Measurements from ENCODE around the gene MLF2. TPM values are rescaled to one million over a fixed set of nuclear protein-coding genes. Genes with fewer than 3 reads are reported as not detected.

Gene MLF2
- total RNA-seq, 1 donor from 2014 or later = 116 TPM

DNA sequence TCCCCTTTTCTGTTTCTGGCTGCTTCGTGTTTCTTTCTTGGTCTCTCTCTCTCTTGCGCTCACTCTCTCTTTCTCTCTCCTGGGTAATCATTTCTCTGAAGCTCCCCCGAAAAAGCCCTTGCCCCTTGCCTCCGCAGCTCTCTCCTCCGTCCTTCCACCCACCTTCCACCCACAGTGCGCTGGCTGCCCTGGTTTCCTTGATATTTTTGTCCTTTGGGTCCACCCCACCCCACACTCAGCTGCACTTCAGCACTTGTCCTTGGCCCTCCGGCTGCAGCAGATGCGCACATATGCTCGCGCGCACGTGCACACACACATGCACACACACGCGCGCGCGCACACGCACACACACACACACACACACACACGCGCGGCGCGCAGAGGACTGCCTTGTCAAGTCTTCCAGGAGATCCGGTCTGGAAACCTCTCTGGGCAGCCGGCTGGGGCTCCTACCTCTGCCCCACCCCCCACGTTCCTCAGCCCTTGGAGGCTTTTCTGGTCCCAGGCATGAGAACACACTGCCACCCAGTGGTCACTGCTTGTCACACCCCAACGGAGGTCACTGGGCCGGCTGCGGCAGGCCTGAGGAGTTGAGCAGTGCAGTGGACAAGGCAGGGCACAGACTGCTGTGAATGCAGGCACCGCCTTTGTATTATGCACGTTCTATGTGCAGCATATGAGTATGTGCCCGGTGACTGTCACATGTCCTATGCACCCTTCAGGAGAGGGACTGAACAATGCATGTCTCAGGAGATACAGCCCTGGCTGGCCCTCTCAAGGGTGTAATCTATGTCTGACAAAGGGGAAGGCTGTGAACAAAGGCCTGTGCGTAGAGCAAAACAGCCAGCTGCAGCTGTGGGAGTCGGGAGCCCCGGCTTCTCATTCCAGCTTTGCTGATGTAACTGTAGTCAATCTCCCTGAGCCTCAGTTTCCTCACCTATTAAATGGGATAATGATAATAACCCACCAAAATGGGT lies 25.9 kb upstream of the MLF2 start:
- intact Hi-C loops (cut with micrococcal nuclease) = loop anchor here (1.0 kb wide), 5 partner anchors 13 to 162 kb away; partner anchors contain the start of genes ING4, MLF2 and PTMS

DNA sequence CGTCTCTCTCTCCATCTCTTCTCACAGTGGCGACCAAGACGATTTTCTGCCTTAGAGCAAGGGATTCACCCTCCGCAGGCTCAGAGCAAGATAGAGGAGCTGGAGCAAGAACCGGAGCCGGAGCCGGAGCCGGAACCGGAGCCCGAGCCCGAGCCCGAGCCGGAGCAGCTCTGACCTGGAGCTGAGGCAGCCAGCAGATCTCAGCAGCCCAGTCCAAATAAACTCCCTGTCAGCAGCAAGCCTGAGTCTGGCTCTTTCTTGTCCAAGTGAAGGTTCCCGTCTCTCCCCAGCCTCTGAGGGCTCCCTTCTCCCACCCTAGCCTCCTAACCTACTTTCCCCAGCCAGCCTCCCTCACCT lies 25.3 kb upstream of the MLF2 start:
- intact Hi-C loops (cut with micrococcal nuclease) = no loop called here

DNA sequence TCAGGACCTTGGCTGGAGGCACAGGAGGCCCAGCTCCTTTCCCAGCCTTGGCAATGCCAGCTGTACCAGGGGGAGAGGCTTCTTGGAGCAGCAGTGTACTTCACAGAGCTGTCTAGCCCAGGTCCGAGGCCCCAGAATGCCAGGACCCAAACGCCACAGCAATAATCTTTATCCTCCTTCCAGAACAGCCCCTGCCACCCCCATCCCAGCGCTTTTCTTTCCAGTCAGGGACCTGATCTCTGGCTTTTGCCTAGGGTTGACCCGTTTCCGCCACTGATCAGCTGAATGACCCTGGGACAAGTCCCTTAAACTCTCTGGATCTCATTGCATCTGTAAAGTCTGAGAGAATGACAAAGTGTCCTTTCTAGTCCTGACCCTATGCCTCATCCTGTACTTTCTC lies 24.4 kb upstream of the MLF2 start:
- intact Hi-C loops (cut with micrococcal nuclease) = no loop called here

DNA sequence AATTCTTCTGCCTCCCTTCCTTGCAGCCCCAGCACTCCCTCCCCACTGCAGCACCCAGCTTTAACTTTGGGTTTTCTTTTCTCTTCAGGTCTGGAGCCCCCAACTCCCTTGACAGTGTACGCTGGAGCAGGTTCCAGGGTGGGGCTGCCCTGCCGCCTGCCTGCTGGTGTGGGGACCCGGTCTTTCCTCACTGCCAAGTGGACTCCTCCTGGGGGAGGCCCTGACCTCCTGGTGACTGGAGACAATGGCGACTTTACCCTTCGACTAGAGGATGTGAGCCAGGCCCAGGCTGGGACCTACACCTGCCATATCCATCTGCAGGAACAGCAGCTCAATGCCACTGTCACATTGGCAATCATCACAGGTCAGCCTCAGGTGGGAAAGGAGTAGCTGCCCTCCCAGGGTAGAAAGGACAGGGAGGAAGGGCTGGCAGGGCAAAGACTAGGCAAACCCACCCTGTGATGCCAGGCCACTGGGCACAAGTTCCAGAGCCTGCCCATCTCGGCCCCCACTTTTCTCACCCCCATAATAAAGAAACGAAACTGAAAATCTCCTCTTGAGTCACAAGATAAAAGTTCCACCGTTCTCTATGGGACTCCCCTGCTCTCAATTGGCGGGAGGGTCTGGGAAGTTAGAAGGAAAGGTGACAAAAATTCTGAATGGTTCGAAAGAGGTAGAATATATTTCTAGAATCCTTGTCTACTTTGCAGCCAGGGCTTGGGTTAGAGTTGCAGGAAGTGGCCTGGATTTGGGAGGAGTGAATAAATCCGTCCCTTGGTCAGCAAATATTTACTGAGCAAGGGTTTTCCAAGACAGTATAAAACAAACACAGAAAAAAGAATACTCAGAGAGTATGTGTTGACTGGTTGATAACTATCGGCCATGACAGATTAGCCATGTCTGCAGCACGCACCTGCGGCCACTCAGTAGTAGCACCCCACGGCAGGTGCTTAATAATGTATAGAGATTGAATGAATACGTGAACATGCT lies 22.5 kb upstream of the MLF2 start:
- intact Hi-C loops (cut with micrococcal nuclease) = loop anchor here (1.0 kb wide), 1 partner anchor 9 kb away; the partner anchor contains the start of gene PTMS

DNA sequence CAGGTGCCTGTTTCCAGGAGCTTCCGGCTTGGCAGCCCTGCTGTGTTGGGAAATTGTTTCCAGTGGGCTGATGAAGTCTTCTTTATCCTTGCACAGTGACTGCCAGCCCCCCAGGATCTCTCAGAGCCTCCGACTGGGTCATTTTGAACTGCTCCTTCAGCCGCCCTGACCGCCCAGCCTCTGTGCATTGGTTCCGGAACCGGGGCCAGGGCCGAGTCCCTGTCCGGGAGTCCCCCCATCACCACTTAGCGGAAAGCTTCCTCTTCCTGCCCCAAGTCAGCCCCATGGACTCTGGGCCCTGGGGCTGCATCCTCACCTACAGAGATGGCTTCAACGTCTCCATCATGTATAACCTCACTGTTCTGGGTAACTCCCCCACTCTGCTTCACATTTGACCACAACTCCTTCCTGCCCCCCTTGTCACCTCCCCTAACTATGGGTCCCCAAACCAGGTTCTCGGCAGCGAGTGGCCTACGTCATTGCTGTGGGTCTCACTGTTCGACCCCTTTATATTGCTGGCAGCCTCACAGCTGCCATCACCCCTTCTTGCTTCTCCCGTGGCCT lies 21.6 kb upstream of the MLF2 start:
- intact Hi-C loops (cut with micrococcal nuclease) = loop anchor here (1.0 kb wide), 1 partner anchor 8 kb away; the partner anchor contains the start of gene PTMS

DNA sequence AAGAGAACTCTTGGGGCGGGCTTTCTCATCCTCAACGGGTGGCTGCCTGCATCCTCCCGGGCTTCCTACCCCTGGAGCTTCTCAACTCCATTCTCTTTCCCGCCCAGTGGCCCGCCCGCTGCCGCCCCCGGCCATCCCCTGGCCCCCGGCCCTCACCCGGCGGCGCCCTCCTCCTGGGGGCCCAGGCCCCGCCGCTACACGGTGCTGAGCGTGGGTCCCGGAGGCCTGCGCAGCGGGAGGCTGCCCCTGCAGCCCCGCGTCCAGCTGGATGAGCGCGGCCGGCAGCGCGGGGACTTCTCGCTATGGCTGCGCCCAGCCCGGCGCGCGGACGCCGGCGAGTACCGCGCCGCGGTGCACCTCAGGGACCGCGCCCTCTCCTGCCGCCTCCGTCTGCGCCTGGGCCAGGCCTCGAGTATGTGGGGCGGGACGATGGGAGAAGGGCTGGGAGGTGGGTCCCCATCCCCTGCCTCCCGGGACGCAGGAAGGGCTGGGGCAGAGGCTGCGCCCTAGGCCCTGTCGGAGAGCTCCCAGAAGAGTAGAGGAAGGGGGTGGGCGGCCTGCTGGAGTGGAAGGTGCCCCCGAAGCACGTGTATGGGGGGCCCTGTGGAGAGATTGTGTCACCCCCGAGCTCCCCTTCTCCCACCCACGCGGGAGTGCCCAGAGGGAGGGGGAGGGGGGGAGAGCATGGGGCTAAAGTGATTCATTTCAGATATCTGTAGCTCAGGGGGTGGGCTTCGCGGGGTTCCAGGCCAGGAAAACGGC lies 20.8 kb upstream of the MLF2 start:
- intact Hi-C loops (cut with micrococcal nuclease) = no loop called here

DNA sequence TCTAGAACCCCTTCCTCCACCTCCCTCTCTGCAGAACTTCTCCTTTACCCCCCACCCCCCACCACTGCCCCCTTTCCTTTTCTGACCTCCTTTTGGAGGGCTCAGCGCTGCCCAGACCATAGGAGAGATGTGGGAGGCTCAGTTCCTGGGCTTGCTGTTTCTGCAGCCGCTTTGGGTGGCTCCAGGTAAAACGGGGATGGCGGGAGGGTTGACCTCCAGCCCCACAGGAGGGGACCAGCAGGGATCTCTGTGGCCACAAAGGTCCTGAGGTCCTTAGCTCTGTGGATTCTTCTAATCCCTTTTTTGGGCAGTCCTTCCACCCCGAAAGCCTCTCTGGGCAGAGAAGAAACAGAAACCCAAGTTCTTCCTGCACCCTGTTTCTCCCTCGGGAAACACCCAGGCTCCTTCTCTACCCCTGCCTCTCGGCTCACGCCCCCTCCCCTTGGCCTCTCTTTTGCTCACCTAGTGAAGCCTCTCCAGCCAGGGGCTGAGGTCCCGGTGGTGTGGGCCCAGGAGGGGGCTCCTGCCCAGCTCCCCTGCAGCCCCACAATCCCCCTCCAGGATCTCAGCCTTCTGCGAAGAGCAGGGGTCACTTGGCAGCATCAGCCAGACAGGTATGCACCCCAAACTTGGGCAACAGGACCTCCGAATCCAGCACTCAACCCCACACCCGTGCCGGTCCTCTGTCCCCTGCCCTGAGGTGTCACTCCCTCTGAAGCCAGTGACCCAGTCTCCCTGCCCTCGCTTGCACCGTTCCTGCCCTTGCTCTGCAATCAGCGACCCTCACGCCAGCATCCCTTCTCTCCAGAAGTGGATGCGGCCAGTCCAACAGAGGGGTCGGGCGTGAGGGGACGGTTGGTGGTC lies 20.0 kb upstream of the MLF2 start:
- intact Hi-C loops (cut with micrococcal nuclease) = loop anchor here (1.0 kb wide), 1 partner anchor 7 kb away; no protein-coding TSS in a partner anchor

DNA sequence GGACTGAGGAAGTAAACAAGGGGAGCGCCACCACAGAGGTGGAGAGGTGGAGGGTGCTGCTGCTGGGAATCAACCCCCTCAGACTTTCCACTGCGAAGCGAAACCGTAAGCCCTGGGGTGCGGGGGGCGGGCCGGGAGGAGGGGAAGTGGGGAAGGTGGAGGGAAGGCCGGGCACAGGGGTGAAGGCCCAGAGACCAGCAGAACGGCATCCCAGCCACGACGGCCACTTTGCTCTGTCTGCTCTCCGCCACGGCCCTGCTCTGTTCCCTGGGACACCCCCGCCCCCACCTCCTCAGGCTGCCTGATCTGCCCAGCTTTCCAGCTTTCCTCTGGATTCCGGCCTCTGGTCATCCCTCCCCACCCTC lies 19.4 kb upstream of the MLF2 start, which contains the start of gene LAG3:
Gene LAG3, plus strand, starts transcription at position 190 of the 365 bp plus-strand sequence. CDS start 333 bp downstream, outside the sequence.
- intact Hi-C loops (cut with micrococcal nuclease) = loop anchor here (1.0 kb wide), 1 partner anchor 8 kb away; no protein-coding TSS in a partner anchor

DNA sequence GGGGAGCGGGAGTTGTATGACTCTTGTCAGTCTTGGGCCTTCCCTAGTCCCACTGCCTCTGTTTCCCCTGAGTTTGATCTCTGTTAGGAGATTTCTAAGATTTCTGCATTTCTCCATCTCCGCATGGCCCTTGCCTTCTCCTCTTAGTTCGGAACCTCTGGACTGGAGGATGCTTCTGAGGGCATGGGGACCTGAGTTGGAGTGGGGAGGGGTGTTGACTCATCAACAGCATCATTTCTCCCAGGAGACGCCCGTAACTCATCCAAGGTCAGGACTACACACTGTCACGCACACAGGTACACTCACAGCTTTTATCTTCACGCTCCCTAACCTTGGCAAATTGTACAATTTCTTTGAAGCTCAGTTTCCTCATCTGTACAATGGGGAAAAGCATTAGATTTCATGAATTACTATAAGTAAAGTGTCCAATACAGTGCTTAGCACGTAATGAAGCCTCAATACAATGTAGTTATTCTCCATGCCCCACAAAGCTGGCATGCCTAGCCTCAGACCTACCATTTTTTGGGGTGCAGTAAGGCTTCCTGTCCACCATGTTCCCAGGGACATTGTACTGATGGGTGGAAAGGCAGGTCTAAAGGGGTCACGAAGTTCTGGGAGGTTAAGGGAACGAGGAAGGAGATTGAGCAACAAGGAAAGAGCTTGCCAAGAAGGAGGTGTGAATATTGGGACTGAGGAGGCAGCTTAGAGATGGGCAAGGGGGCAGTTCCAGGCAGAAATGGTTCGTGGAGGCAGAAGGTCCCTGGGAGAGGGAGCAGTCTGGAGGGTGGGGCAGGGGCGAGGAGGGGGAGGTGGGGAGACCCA lies 18.8 kb upstream of the MLF2 start:
- intact Hi-C loops (cut with micrococcal nuclease) = loop anchor here (1.0 kb wide), 1 partner anchor 9 kb away; no protein-coding TSS in a partner anchor

DNA sequence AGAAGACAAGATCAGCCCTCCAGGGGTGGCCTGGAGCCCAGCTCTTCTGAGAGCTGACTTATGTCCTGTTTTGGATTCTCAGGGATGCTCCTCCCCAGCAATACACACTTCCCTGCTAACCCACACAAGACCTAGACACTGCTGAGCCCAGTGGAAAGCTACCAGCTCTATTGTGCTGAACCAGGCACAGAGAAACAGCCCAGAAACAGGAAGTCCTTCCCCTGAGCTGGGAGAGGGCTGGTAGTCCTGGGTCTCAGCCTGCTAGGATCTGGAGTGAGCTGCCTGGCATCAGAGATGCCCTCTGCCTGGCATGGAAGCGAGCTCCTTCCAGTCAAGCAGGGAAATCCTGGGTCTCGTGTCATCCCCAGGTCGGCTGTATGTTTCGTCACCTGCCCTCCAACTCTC lies 18.2 kb upstream of the MLF2 start:
- intact Hi-C loops (cut with micrococcal nuclease) = no loop called here

DNA sequence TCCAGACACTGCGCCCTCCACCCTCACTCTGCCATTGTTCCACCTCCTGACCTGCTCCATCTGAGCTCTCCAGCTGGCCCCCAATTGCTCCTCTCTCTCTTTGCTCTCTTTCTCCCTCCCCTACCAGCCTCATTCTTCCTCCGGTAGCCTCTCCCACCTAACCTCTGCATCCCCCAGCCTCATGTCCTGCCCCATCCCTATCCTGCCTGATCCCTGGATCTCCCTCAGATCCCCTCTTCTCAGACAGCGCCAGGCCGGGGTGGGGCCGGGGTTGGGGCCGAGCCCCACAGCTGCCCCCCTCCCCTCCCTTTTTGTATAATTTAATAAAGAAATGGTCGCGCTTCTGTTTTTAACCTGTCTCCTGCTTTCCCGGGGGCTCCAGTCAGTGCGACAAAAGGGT lies 17.7 kb upstream of the MLF2 start:
- intact Hi-C loops (cut with micrococcal nuclease) = no loop called here

DNA sequence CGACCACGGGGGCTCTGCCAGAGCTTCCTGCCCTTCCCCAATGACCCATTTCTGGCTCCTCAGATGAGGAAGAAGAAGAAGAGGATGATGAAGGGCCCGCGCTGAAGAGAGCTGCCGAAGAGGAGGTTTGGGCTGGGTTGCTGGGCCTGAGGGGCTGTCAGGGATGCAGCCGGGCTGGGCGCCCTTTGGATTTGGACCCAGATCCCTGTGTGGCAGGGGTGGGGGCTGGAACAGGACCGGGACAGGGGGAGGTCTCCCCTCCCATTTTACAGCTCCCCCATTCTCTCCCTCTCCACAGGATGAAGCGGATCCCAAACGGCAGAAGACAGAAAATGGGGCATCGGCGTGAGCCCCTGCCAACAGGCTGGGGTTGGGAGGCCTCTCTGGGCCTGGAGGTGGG lies 17.2 kb upstream of the MLF2 start:
- intact Hi-C loops (cut with micrococcal nuclease) = no loop called here

DNA sequence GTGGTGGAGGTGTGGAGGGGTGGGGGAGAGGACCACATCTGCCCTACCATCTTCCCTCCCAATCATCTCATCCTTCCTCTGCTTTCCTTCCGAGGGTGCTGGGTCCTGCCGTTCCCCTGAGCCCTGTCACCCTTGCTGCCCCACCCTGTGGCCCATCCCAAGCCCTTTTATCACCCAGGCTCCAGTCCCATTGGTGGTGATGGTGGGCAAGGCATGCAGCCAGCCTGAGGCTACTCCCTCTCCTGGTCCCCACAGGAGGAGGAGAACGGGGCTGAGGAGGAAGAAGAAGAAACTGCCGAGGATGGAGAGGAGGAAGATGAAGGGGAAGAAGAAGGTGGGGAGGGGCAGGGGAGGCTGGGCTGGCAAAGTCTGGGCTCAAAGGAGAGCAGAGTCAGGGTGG lies 16.7 kb upstream of the MLF2 start:
- intact Hi-C loops (cut with micrococcal nuclease) = loop anchor here (5.0 kb wide), 1 partner anchor 212 kb away; the partner anchor contains the start of gene IFFO1

DNA sequence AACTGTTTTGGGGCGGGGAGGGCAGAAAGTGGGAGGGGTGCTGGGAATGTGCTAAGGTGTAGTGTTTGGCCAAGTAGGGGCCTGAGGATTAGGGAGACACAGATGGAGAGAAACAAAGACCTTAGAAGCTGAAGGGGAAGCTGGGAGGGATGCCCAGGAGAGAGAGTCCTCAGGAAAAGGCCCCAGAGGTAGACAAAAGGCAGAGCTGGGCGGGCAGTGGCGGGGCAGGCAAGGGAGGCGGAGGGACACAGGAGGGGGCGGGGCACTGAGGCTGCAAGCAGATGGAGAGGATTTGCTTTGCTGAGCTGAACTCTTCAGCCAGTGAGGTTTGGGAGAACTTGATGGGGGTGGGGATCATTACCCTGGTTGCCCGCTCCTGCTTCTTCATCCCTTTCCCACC lies 16.0 kb upstream of the MLF2 start:
- intact Hi-C loops (cut with micrococcal nuclease) = loop anchor here (5.0 kb wide), 1 partner anchor 212 kb away; the partner anchor contains the start of gene IFFO1

DNA sequence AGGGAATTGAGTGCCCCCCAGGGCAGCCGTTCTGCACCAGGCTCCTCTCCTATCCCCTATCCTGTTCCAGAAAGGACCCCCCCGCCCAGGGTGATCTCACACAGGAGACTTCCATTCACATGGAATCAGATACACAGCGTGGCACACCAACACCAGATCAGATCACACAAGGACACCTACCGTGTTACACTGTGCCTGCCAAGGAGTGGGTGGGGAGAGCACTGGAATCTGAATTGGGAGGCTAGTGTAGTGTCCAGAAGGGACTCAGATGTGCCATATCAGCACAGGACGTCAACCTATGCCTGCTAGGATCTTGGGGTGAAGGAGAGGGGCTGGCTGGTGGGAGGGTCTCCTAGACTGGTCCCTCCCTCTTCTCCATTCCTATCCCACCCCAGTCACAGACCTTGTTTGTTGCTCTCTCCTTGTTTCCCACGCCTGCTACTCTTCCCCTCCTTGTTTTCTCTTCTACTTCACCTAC lies 15.5 kb upstream of the MLF2 start:
- intact Hi-C loops (cut with micrococcal nuclease) = loop anchor here (5.0 kb wide), 1 partner anchor 211 kb away; the partner anchor contains the start of gene IFFO1

DNA sequence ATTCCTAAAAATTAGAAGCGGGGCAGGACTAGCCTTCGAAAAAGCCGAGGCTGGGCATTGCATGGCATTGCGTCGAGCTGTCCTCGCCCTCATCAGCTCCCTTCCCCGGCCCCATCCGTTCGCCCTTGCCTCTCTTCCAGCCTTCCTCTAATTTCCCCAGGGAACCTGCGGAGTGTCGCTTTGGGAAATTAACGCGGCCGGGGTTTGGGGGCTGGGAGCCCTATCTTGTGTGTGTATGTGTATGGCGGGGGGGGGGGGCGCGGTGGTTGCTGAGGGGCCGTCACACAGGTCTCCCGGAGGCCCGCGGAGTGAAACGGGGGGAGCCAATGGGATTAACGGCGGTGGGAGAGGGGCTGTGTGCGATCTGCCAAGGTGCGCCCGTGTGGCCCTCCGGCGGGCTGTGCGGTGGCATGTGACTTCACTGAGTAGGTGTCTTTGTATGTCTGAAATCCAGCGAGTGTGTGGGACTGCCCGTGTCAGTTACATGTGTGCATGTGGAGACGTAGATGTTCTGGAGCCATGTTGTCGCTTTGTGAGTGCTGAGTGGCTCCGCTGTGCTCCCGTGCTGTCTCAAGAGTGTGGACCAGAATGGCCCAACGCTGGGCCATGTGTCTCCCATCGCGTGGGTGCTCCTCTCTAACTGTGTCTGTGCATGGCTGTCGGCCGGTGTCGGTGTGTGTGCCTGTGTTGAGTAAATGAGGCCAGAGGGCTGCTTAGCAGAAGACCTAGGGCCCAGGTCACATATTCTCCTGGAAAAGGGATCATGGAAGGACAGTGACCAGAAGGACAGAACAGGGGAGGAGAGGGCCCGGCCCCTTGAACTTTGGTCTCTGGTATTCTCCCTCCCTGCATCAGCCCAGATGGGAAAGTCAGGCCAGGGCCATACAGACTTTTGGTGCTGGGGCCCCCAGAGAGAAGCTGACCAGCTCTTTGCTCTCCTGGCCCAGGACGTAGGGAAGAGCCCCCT lies 14.7 kb upstream of the MLF2 start:
- intact Hi-C loops (cut with micrococcal nuclease) = loop anchor here (5.0 kb wide), 1 partner anchor 210 kb away; the partner anchor contains the start of gene IFFO1
